Measurements from ENCODE around the gene SORBS2. TPM values are rescaled to one million over a fixed set of nuclear protein-coding genes. Genes with fewer than 3 reads are reported as not detected.
A peak's percentile ranks its signal among the peaks of the same experiment; 100 is the strongest.

The SORBS2 gene
- polyA plus RNA-seq, 1 donor: 25.3 TPM

- no peak for DNase-seq
Observed at GRCh38 chr4:185800266-185800945, 11.6 kb downstream of the SORBS2 start.

DNA sequence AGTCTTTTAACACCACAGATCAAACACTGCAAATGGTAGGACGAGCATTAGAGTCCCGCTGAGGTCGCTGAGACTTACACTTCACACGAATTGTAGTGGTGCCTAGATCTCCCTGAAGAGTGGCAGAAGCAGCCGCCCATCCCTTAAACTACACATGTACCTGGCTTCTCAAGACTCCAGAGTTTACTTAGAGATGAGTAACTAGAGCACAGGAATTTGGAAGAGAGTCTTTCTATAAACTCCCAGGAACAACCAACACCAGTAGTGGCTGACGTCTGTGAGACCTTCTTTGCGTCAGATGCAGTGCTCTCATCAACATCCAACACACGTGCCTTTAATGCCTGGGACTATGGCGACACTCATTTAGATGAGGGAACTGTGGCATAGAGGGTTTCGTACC, 12.6 kb downstream of the SORBS2 start:
- no peak for DNase-seq

DNA sequence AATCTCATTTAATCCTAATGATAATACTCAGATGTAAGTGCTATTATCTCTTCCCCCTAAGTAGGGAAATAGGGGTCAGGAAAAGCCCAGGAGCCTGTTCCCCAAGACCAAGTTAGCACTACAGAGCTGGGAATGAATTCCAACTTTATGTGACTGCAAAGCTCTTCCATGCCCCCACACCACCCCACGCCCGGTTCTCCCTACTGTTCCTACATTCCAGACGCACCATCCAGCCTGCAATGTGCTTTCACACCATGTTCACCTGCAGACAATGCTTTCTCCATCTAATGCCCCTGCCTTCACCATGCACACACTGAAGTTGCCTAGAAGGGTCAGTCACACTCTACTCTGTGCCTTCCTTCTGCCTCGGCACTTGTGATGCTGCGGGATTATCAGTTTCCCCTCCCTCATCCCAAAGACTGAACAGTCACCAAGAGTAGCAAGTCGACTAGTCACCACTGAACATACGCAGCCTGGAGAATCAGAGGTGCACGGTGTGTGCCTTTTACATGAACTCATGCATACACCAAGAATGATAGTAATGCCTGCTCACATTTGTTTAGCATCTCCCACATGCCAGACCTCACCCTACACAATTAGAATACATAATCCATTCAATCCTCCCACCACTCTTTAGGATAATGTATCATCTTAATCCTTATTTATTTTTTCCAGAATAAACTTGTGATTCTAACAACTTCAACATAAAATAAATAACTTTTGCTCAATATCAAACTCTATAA, 14.2 kb downstream of the SORBS2 start:
- DNase-seq: no peak

GRCh38 chr4:185797018-185797417, 15.0 kb downstream of the SORBS2 start:
- DNase-seq: no peak

DNA sequence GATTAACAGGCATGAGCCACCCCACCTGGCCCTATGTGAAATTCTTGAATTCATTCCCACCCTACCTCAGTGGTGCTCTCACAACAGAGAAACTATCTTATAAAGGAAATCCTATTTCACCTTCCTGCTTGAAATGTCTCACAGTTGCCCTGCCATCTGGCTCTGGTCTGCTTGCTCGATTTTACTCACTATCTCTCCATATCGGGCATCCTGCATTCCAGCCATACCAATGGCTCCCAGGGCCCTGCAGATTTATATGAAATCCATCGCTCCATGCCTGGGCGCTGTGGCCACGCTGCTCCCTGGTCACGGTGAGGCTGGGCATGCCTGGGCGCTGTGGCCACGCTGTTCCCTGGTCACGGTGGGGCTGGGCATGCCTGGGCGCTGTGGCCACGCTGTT, 15.8 kb downstream of the SORBS2 start:
- no peak for DNase-seq

GRCh38 chr4:185794637-185795036, 17.4 kb downstream of the SORBS2 start:
- no peak for DNase-seq

DNA sequence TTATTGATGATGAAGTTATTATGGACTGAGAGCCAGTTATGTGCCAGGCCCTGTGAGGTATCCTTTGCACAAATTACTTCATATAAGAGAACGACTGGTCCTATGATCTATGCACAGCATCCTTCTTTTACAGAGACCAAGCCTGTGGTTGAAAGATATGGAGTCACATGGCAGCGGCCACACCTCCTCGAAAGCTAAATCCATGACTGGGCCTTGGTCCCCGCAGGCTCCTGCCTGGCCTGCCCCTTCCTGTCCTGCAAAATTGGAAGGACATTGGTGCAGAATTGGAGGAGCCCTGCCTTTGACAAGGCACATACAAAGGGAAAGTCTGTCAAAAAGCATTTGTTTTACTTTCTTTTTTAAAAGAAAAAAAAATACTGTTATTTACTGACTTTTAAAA, 18.3 kb downstream of the SORBS2 start:
- DNase-seq: no peak

GRCh38 chr4:185793116-185793485, 18.9 kb downstream of the SORBS2 start:
- no peak for DNase-seq

- DNase-seq: peak; percentile 6
Observed at GRCh38 chr4:185792384-185793115, 19.4 kb downstream of the SORBS2 start.

- no peak for DNase-seq
Observed at GRCh38 chr4:185787926-185788679, 23.9 kb downstream of the SORBS2 start.

GRCh38 chr4:185786422-185786821, 25.6 kb downstream of the SORBS2 start:
- no peak for DNase-seq

DNA sequence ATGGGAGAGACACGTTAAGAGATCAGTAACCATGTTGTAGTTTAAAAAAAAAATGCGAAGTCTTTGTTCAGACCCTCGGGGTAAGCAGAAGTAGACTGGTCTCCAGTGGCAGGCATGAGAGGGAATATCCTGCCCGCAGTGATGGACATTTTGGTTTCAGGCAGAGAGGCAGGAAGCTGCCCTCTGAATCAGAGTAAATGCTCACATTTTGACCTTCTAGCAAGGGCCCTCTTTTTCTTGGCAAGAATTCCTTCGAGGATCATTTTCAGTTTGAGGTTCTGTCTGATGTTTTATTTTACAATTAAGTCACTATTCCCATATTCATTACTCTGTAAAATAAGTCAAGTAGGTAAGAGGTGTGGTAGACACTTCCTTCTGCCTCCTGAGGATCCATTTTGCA, 28.4 kb downstream of the SORBS2 start:
- DNase-seq: no peak

DNA sequence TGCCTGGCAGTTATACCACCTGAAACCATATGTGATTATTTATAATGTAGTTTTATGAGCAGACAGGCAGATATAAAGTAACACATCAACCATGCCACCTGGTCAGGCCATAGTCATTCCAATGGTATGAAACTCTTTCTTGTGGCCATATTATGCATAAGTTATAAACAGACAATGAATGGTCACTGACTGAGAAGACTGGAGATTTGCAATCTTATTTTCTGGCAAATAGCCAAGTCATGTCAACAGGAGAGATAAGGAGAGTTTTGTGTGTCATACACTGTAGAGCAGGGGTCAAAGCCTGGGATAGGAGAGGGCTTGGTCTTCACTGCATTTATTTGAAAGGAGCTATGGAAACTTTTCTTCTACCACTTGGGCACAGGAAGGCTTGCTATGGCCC, 29.5 kb downstream of the SORBS2 start:
- DNase-seq: no peak

GRCh38 chr4:185781555-185782215, 30.3 kb downstream of the SORBS2 start:
- no peak for DNase-seq

DNA sequence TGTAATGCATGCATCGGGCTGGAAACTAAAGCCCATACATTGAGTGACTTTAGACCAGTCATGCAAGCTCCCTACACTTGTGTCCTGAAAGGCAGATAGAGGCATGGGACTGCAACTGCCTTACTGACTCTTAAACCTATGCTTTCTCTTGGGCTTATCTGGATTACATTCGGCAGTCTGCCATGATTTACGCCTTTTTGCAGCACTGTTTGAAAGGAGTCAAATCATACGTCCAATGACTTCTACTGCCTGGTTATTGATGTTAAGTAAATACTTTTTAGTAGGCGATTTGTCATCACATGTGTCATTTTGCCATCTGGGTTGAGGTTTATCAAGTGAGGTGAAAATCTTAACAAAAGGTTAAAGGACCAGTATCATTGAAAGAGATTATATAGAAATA, 31.5 kb downstream of the SORBS2 start:
- DNase-seq: no peak

DNA sequence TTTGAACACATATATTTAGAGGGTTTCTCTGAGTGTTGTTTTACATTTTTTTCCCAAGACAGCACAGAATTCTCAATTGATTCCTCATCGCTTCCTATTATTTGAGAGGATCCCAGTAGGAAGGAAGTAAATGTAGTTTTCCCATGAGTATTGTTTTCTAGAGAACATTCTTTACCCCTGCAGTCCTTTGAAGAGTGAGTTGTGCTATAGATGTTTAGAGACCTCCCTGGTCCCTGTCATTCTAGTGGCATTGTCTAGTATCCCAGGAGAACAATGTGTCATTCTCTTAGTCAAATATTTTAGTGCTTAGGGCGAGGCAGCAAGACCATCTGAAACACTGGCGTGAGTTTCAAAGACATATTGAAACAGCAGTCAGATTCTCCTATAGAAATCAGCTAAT, 32.5 kb downstream of the SORBS2 start:
- DNase-seq: no peak

GRCh38 chr4:185778307-185778706, 33.7 kb downstream of the SORBS2 start:
- DNase-seq: no peak

DNA sequence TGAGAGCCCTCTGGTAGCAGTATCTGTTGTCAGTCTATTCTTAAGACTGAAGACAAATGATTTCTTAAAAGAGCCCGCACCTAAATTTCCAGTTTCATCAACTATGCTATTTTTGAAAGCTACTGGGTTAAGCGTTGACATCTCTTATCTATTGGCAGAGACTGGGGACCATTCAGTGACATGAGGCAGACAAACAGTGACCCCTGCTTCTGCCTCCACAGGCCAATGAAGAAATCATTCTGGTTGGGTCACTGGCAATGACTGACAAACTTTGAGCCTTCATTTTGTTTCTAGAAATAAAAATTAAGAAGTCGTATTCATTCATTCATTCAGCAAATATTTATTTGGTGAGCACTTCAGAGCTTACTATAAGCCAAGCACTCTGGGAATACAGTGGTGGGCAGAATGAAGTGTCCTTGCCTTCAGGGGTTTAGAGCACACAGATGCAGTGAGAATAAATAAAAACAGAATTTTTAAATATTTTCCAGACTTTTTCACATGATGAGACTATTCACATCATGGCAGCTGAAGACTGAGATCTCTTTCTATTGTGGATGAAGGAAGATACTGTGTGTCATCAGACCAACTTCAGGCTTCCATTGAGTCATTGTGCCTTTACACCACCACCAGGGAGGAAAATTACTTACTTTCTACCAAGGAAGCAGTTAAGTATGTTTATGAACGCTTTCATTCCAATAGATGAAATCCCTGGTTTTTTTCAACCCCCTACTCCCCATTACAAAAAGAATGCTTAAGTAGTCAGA, 36.0 kb downstream of the SORBS2 start:
- no peak for DNase-seq

GRCh38 chr4:185774845-185775680, 36.9 kb downstream of the SORBS2 start:
- no peak for DNase-seq

DNA sequence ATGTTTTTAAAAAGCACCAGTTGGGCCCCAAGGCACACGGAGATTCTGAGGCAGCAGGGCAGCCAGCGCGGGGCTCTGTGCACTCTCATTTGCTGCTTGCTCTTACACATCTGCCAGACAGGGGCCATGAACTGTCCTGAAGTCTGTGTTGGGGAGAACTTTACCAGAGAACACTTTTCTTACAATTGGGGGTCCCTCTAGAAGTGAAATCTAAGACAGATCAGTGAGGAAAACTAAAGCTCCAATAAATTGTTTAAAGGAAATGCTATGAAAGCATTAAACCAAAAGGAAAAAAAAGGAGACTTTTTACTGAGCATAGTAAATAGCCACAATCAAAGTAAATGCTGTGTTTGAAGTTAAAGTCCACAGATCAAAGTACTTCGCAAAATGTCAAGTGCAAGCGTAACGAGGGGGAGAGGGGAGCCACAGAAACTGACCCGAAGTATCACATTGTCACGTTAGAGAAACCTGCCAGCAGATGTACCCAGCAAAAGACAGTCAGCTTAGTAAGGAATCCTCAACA, 37.8 kb downstream of the SORBS2 start:
- no peak for DNase-seq
